ENCODE measurements around the gene SLC2A11. TPM values are rescaled to one million over a fixed set of nuclear protein-coding genes. Genes with fewer than 3 reads are reported as not detected.

Gene SLC2A11
- total and polyA plus RNA-seq, 9 of the 15 experiments (the other 6 are each of a cell fraction or from before 2014, with no cell fraction given), result 0.44 to 2.7 (median 2.1) TPM

DNA sequence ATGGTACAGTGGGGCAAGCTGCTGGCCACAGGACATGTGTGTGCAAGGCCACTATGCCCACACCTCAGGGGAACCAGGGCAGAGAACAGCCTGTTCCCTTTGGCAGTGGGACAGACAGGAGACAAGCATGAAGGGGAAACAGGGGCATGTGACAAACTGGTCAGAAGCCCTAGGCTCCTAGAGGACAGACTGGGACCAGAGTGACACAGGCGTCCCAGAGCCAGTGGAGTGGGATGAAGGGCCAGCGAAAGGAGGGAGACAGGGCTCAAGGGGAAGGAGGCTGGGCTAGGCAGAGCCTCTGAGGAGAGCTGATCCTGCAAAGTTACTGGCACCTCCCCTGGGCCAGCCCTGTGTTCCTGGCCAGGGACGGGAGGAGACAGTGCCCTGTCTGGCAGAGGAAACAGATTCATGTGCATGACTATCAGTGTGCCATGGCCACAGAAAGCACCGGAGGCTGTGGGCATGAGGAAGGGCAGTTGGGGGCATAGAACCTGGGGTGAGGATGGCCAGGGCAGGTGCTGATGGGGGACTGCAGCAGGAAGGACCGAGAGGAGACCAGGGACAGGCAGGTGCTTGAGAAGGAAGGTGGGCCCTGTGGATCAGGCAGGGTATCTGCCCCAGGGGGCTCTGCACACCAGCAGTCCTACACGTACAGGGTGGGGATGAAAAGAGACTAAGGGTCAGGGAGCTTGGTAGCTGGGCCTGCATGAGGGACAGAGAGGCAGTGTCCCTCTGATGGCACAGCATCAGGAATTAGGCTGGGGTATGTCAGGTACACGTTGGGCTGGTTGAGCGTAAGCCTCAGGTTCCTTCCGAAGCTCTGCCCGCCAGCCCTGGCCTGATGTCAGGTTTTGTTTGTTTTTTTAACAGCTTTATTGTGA is 28.6 kb upstream of the SLC2A11 start:
- BruUV-seq (replicated peaks), result no TSS peak
- no peak overlapping the region for H3K4me2 ChIP-seq (ENCODE audit: insufficient read depth, low read length)
- FAIRE-seq (no peak), DNase-seq (ENCODE audit: extremely low read depth in 1 of 4, low spot score in 3 of 4) (no peak), ATAC-seq (no peak)
- no peak overlapping the region for H3K4me3 ChIP-seq
- WGBS (ENCODE audit: insufficient coverage, low coverage, missing lambda C conversion rate), result 85% methylated on average over 9 of the region's 10 CpGs
- in situ Hi-C loops (cut with MboI), result no loop called here
- no peaks in the 10 kb centered on the region for H3K9me3 ChIP-seq (replicated peaks; ENCODE audit: control insufficient read depth, insufficient read depth, low read depth, low read length)
- H3K36me3 ChIP-seq (ENCODE audit: control insufficient read depth, insufficient read depth, low read length), result peaks cover 64% of the 10 kb centered on the region; the same call in 2 of the 3 replicates
- no peaks in the 10 kb centered on the region for H3K27me3 ChIP-seq (ENCODE audit: control insufficient read depth in 2 of 2, insufficient read depth in 2 of 2, low read length in 2 of 2)
- POLR2A ChIA-PET, result interaction anchor here (0.6 to 0.8 kb wide), 3 partner anchors 17 to 85 kb away, joined by 3 to 4 read pairs (median 4); no protein-coding TSS in a partner anchor
- H3K79me2 ChIP-seq (ENCODE audit: control insufficient read depth, insufficient read depth, low read length), result no peaks in the 10 kb centered on the region
- no peak overlapping the region for H2AFZ ChIP-seq (ENCODE audit: low read depth, low read length)
- H3K4me1 ChIP-seq (replicated peaks in 1 of 2; ENCODE audit: control insufficient read depth in 2 of 2, insufficient read depth in 2 of 2, low read length in 2 of 2), result no peaks in the 10 kb centered on the region
- H3K9ac ChIP-seq (ENCODE audit: insufficient read depth in 1 of 2, low read depth in 2 of 2, low read length in 2 of 2), result no peak overlapping the region
- H3K27ac ChIP-seq (ENCODE audit: extremely low read depth, low read depth, low read length), result no peak overlapping the region
- intact Hi-C loops (cut with micrococcal nuclease), result no loop called here
- H4K20me1 ChIP-seq (replicated peaks; ENCODE audit: control insufficient read depth, insufficient read depth, low read length), result no peaks in the 10 kb centered on the region
- CTCF ChIA-PET (ENCODE audit: low intra/inter-chr PET ratio), result no interaction called here
- TF ChIP-seq SP1 (CRISPR knock-in tag; IDR thresholded peaks at IDR 0.05) (no peak), ZNF217 (CRISPR knock-in tag; IDR thresholded peaks at IDR 0.05) (no peak), SRSF1 (IDR thresholded peaks at IDR 0.05; ENCODE audit: low read depth, low read length) (no peak), EP300 (IDR thresholded peaks at IDR 0.05; ENCODE audit: low read length) (no peak), SIX5 (IDR thresholded peaks at IDR 0.05; ENCODE audit: borderline replicate concordance in 1 of 2, insufficient read depth in 1 of 2, low read depth in 1 of 2, low read length in 2 of 2) (no peak), GATAD2A (IDR thresholded peaks at IDR 0.05) (no peak), JUNB (CRISPR knock-in tag; conservative IDR thresholded peaks at IDR 0.05) (no peak), JUN (IDR thresholded peaks at IDR 0.05; ENCODE audit: borderline replicate concordance, low read depth, low read length) (no peak), JUN (CRISPR knock-in tag; IDR thresholded peaks at IDR 0.05; ENCODE audit: borderline replicate concordance) (no peak)
- TF ChIP-seq, protein P1, sequence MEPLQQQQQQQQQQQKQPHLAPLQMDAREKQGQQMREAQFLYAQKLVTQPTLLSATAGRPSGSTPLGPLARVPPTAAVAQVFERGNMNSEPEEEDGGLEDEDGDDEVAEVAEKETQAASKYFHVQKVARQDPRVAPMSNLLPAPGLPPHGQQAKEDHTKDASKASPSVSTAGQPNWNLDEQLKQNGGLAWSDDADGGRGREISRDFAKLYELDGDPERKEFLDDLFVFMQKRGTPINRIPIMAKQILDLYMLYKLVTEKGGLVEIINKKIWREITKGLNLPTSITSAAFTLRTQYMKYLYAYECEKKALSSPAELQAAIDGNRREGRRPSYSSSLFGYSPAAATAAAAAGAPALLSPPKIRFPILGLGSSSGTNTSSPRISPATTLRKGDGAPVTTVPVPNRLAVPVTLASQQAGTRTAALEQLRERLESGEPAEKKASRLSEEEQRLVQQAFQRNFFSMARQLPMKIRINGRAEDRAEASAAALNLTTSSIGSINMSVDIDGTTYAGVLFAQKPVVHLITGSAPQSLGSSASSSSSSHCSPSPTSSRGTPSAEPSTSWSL (CRISPR knock-in tag; IDR thresholded peaks at IDR 0.05; ENCODE audit: borderline replicate concordance), result no peak
- TF ChIP-seq, protein P2, sequence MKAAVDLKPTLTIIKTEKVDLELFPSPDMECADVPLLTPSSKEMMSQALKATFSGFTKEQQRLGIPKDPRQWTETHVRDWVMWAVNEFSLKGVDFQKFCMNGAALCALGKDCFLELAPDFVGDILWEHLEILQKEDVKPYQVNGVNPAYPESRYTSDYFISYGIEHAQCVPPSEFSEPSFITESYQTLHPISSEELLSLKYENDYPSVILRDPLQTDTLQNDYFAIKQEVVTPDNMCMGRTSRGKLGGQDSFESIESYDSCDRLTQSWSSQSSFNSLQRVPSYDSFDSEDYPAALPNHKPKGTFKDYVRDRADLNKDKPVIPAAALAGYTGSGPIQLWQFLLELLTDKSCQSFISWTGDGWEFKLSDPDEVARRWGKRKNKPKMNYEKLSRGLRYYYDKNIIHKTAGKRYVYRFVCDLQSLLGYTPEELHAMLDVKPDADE (conservative IDR thresholded peaks at IDR 0.05; ENCODE audit: control insufficient read depth, low read depth, low read length), result no peak
- no peaks in the 10 kb centered on the region for H3K9me1 ChIP-seq (ENCODE audit: control insufficient read depth, insufficient read depth, low read length)
